MCF 10A (cell line): ENCODE measurements around the gene ZNF728. TPM values are rescaled to one million over a fixed set of nuclear protein-coding genes. Genes with fewer than 3 reads are reported as not detected.
"Not testable (repeated sequence)": the region's sequence is repeated elsewhere in the genome, so short reads cannot be mapped to it uniquely, and the experiment has no call there.

ENCODE experiments used
- BruUV-seq: library from RNA; stranded (reverse); fragments of 400-500 nt; replicated peaks from 2 replicates; lab custom pipeline; 2021; lab: Mats Ljungman, UMichigan
- CTCF ChIA-PET: fragments of 300-600 bp; sonication (Branson Sonifier 250); formaldehyde crosslinking; extraction: SDS; loops from one replicate; lab custom pipeline; 2021; ENCODE audit warnings: antibody characterized with exemption, inconsistent platforms; lab: Yijun Ruan, JAX
- POLR2A ChIA-PET: fragments of 300-600, 350-650 bp; sonication (Branson Sonifier 250); formaldehyde crosslinking; extraction: SDS; loops from one replicate; lab custom pipeline; 2020; ENCODE audit warnings: antibody characterized with exemption, inconsistent platforms; lab: Yijun Ruan, JAX
- DNase-seq: peaks from one replicate; pipeline ENCODE4 v3.0.0-alpha.2; 2018; ENCODE audit not compliant: unreplicated experiment
- H3K27ac Mint-ChIP-seq: one replicate; pipeline ENCODE4 v1.8.0; 2022; ENCODE audit warnings: mild to moderate bottlenecking, low read depth, mixed read lengths; ENCODE audit not compliant: unreplicated experiment
- H3K27me3 Mint-ChIP-seq: one replicate; pipeline ENCODE4 v1.8.0; 2022; ENCODE audit warnings: mixed read lengths; ENCODE audit not compliant: insufficient read depth, unreplicated experiment
- H3K36me3 Mint-ChIP-seq: one replicate; pipeline ENCODE4 v1.8.0; 2022; ENCODE audit warnings: mild to moderate bottlenecking, moderate library complexity, mixed read lengths; ENCODE audit not compliant: insufficient read depth, unreplicated experiment
- H3K4me1 Mint-ChIP-seq: one replicate; pipeline ENCODE4 v1.8.0; 2022; ENCODE audit warnings: mixed read lengths; ENCODE audit not compliant: insufficient read depth, unreplicated experiment
- H3K4me3 Mint-ChIP-seq: one replicate; pipeline ENCODE4 v1.8.0; 2022; ENCODE audit warnings: mild to moderate bottlenecking, moderate library complexity, mixed read lengths; ENCODE audit not compliant: unreplicated experiment
- H3K9me3 Mint-ChIP-seq: one replicate; pipeline ENCODE4 v1.8.0; 2022; ENCODE audit warnings: mixed read lengths; ENCODE audit not compliant: unreplicated experiment
- intact Hi-C: fragments of 100-400 bp; cut with micrococcal nuclease; formaldehyde crosslinking; loops from 2 replicates; pipeline ENCODE4 v1.14.1; 2022
- total RNA-seq: library from RNA; stranded (reverse); gene quantifications from 2 replicates; pipeline ENCODE4 v1.2.3, GENCODE V29; 2022
- TF ChIP-seq, protein P1 (sequence below): fragments of 200-600 bp; IDR thresholded peaks from one replicate; pipeline ENCODE4 v1.8.0; 2022; ENCODE audit warnings: antibody characterized with exemption, mild to moderate bottlenecking; ENCODE audit not compliant: unreplicated experiment

The ZNF728 gene
- total RNA-seq, 1 experiment from 2014 or later = not detected

DNA sequence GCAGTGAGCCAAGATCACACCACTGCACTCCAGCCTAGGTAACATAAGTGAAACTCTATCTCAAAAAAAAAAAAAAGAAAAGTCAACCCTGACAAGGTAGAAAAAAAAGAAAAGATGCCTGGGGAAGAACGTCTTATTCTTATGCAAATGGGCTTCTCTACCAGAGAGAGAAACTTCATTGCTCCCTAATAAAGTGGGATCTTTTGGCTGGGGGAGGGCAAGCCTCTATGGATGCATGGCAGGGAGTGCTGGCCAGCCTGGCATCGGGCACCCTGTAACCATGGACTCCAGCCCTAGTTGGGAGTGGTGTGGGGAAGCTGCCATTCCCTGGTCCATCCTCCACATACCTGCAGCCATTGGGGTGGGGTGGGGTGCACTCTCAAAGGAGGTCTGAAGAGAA is 30.7 kb upstream of the ZNF728 start:
- Mint-ChIP-seq H3K27me3 (no peaks in the 10 kb centered on the region), H3K9me3 (peaks cover 11% of the 10 kb centered on the region), H3K36me3 (no peaks in the 10 kb centered on the region), H3K4me1 (no peaks in the 10 kb centered on the region), H3K4me3 (no peak overlapping the region), H3K27ac (no peak overlapping the region)
- no peak for DNase-seq
- intact Hi-C loops = no loop called here
- TF ChIP-seq, protein P1, sequence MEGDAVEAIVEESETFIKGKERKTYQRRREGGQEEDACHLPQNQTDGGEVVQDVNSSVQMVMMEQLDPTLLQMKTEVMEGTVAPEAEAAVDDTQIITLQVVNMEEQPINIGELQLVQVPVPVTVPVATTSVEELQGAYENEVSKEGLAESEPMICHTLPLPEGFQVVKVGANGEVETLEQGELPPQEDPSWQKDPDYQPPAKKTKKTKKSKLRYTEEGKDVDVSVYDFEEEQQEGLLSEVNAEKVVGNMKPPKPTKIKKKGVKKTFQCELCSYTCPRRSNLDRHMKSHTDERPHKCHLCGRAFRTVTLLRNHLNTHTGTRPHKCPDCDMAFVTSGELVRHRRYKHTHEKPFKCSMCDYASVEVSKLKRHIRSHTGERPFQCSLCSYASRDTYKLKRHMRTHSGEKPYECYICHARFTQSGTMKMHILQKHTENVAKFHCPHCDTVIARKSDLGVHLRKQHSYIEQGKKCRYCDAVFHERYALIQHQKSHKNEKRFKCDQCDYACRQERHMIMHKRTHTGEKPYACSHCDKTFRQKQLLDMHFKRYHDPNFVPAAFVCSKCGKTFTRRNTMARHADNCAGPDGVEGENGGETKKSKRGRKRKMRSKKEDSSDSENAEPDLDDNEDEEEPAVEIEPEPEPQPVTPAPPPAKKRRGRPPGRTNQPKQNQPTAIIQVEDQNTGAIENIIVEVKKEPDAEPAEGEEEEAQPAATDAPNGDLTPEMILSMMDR = no peak
- CTCF ChIA-PET = no interaction called here
- BruUV-seq = no TSS peak
- POLR2A ChIA-PET = no interaction called here

DNA sequence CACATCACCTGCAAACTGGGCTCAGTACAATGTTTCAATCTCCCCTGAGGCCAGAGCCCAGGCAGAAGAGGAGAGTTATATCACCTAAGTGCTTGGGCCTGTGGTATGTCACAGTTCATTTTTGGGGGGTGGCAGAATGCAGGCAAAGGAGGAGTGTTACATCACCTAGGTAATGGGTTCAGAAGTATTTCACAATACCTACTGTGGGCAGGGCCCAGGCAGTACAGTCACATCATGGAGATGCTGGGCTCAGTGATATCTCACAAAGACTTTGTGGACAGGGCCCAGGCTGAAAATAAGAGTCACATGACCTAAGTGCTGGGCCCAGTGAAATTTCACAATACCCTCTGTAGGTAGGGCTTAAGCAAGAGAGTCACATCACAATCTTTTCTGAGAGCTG is 12.7 kb upstream of the ZNF728 start:
- H3K27ac Mint-ChIP-seq = no peak overlapping the region
- intact Hi-C loops = no loop called here
- H3K4me1 Mint-ChIP-seq = no peaks in the 10 kb centered on the region
- CTCF ChIA-PET = no interaction called here
- H3K9me3 Mint-ChIP-seq = peaks cover 37% of the 10 kb centered on the region
- POLR2A ChIA-PET = no interaction called here
- H3K4me3 Mint-ChIP-seq = no peak overlapping the region
- H3K27me3 Mint-ChIP-seq = no peaks in the 10 kb centered on the region
- TF ChIP-seq, protein P1 = no peak
- no TSS peak for BruUV-seq
- DNase-seq = no peak
- H3K36me3 Mint-ChIP-seq = no peaks in the 10 kb centered on the region

DNA sequence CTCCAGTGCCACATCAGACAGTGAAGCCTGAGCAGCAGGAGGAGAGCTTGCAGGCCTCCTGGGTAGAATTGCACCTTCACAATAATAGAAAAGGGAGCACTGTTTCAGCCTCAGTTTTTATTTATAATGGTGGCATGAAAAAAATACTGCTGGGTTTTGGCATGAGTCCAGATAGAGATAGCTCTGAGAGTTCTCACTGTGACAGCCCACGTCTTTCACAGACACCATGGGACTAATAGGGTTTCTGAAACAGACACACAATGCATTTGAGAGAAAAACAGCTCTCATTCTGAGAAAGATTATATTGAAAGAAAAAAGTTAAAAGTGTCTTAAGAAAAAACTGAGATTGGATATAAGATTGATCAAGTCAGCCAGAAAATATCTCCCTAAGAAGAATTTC is 8.0 kb downstream of the ZNF728 start:
- DNase-seq, POLR2A ChIA-PET, H3K4me3 Mint-ChIP-seq, H3K27ac Mint-ChIP-seq, H3K27me3 Mint-ChIP-seq, H3K4me1 Mint-ChIP-seq, BruUV-seq, intact Hi-C loops, H3K36me3 Mint-ChIP-seq: not testable (repeated sequence)
- H3K9me3 Mint-ChIP-seq = peaks cover 22% of the 10 kb centered on the region
- CTCF ChIA-PET = interaction anchor here (0.6 kb wide), 1 partner anchor 181 kb away, joined by 3 read pairs; no protein-coding TSS in a partner anchor

DNA sequence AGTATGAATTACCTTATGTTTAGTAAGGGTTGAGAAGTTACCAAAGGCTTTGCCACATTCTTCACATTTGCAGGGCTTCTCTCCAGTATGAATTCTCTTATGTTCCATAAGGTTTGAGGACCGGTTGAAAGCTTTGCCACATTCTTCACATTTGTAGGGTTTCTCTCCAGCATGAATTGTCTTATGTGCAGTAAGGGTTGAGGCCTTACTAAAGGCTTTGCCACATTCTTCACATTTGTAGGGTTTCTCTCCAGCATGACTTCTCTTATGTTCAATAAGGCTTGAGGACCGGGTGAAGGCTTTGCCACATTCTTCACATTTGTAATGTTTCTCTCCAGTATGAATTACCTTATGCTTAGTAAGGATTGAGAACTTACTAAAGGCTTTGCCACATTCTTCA is 26.7 kb downstream of the ZNF728 start:
- Mint-ChIP-seq H3K27me3 (no peaks in the 10 kb centered on the region), H3K4me1 (no peaks in the 10 kb centered on the region), H3K36me3 (no peaks in the 10 kb centered on the region), H3K27ac (no peak overlapping the region), H3K4me3 (no peak overlapping the region), H3K9me3 (peaks cover 37% of the 10 kb centered on the region)
- ChIA-PET POLR2A (no interaction called here), CTCF (interaction anchor here (0.6 kb wide), 1 partner anchor 1744 kb away, joined by 3 read pairs; no protein-coding TSS in a partner anchor)
- intact Hi-C loops = no loop called here
- TF ChIP-seq, protein P1 = no peak
- DNase-seq = no peak
- BruUV-seq = no TSS peak

DNA sequence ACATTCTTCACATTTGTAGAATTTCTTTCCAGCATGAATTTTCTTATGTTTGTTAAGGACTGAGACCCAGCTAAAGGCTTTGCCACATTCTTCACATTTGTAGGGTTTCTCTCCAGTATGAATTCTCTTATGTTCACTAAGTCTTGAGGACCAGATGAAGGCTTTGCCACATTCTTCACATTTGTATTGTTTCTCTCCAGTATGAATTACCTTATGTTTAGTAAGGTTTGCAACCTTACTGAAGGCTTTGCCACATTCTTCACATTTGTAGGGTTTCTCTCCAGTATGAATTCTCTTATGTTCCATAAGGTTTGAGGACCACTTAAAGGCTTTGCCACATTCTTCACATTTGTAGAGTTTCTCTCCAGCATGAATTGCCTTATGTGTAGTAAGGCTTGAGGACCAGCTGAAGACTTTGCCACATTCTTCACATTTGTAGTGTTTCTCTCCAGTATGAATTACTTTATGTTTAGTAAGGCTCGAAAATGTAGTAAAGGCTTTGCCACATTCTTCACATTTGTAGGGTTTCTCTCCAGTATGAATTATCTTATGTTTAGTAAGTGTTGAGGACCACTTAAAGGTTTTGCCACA is 27.3 kb downstream of the ZNF728 start:
- CTCF ChIA-PET = interaction anchor here (0.6 kb wide), 1 partner anchor 1744 kb away, joined by 3 read pairs; no protein-coding TSS in a partner anchor
- H3K27me3 Mint-ChIP-seq, H3K4me1 Mint-ChIP-seq, H3K4me3 Mint-ChIP-seq, H3K27ac Mint-ChIP-seq, DNase-seq, H3K36me3 Mint-ChIP-seq, BruUV-seq, POLR2A ChIA-PET, intact Hi-C loops: not testable (repeated sequence)
- H3K9me3 Mint-ChIP-seq = peaks cover 31% of the 10 kb centered on the region
